ENCODE data around the gene ZNF423.

The ZNF423 gene

DNA sequence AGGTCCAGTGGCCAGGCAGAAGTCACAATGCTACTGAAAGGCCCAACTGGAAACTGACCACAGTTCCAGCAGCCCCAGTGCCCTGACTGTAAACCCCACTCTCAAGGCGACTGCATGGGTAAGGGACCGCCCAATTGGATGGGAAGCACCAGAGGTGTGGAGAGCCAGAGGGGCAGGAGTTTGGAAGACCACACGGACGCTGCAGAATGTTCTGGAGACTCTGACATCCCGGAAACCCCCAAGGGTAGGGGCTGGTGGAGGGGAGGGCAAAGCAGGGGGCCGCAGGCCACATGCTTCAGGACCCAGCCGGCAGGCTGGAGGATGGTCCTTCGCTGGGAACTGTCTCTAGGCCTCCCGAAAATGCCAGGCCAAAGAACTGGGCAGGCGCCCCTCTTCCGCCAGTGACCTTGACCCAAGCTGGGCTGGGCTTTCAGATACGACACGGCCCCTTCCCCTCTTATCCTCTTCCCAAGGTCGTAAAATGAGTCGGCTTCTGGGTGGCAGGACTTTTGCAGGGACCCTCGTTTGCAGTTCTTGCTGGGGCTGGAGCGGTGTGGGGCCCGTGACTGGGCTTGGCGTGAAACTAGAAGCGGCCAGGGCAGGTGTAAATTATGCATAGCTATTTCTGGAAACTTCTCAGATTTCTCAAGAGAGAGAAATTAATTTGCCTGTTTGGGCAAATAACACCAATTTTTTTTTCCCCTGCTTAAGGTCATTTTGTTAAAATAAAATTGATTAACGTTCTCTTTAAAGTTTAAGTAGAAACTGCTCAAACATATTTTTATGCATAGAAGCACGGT lies 372.1 kb downstream of the ZNF423 start:
- peaks cover 25% of the 10 kb centered on the region for H3K4me1 ChIP-seq
- no peaks in the 10 kb centered on the region for H4K20me1 ChIP-seq
- H3K27ac ChIP-seq = no peak overlapping the region
- H3K9me3 ChIP-seq = no peaks in the 10 kb centered on the region; the same call in 1 of the 2 replicates
- no peaks in the 10 kb centered on the region for H3K36me3 ChIP-seq
- H3K9ac ChIP-seq = no peak overlapping the region
- no peak overlapping the region for H3K4me3 ChIP-seq
- H3K4me2 ChIP-seq = peak overlapping the region; percentile 59
- no peak for TF ChIP-seq Cebpa-rat (IDR thresholded peaks at IDR 0.05)
- H3K27me3 ChIP-seq = no peaks in the 10 kb centered on the region

DNA sequence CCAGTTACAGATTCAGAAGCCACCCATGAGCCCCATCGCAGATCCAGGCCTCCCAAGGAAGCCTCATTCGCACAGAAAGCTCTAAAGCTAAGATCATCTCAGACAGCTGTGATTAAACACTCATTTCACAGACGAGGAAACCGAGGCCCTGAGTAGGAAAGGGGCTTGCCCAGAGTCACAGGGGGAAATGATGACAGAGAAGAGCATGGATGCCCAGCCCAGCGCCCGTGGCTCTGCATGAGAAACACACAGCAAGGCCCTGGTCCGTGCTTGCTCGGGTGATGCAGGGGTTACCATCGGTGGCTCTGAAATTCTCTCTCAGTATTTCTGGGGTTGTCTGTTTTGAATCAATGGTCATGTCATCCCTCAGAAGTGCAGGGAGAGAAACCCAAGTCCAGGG lies 372.7 kb downstream of the ZNF423 start:
- H3K36me3 ChIP-seq = no peaks in the 10 kb centered on the region
- H3K4me3 ChIP-seq = no peak overlapping the region
- H3K4me1 ChIP-seq = peaks cover 31% of the 10 kb centered on the region
- no peaks in the 10 kb centered on the region for H4K20me1 ChIP-seq
- peak overlapping the region; percentile 21; the same call in 1 of the 2 replicates for H3K9ac ChIP-seq
- H3K4me2 ChIP-seq = peak overlapping the region; percentile 59
- H3K27ac ChIP-seq = no peak overlapping the region
- no peaks in the 10 kb centered on the region; the same call in 1 of the 2 replicates for H3K9me3 ChIP-seq
- no peaks in the 10 kb centered on the region for H3K27me3 ChIP-seq
- no peak for TF ChIP-seq Cebpa-rat (IDR thresholded peaks at IDR 0.05)

DNA sequence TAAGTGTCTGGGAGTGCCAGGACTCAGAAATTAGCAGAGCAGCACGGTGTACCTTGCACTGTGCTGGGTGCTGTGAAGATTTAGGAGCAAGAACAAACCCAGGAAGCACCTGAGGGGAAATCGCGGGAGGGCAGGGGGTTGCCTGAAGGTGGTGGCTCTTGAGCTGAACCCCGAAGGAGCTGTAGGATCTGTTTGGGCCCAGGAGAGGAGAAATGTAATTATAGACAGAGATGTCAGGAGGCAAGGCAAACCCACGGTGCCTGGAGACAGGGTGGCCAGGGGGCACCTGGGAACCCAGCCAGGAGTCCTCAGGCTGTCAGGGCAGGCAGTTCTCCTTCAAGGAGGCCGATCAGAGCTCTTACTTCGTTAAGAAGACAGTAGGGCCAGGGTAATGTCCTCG lies 373.2 kb downstream of the ZNF423 start:
- H3K4me2 ChIP-seq = peak overlapping the region; percentile 59
- no peaks in the 10 kb centered on the region for H4K20me1 ChIP-seq
- H3K9me3 ChIP-seq = no peaks in the 10 kb centered on the region; the same call in 1 of the 2 replicates
- H3K27me3 ChIP-seq = no peaks in the 10 kb centered on the region
- H3K4me3 ChIP-seq = no peak overlapping the region
- TF ChIP-seq Cebpa-rat (IDR thresholded peaks at IDR 0.05) = no peak
- peak overlapping the region; percentile 21; the same call in 1 of the 2 replicates for H3K9ac ChIP-seq
- no peaks in the 10 kb centered on the region for H3K36me3 ChIP-seq
- H3K27ac ChIP-seq = no peak overlapping the region
- peaks cover 36% of the 10 kb centered on the region for H3K4me1 ChIP-seq

DNA sequence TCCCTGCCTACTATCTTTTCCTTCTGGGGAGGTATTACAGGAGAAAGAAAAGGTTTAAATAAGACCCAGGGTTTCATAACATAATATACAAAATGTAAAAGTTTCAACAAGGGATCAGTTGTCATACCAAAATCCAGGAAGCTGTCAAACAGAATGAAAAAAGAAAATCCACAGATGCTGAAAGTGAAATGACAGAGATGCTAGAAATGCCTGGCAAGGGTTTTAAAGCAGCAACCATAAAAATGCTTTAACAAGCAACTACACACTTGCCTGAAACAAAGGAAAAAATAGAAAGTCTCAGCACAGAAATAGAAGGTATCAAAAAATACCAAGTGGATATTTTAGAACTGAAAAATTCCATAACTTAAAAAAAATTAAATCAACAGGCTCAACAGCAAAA lies 377.3 kb downstream of the ZNF423 start:
- no peaks in the 10 kb centered on the region for H3K27me3 ChIP-seq
- peak overlapping the region; percentile 60 for H3K4me2 ChIP-seq
- H3K4me3 ChIP-seq = no peak overlapping the region
- H3K4me1 ChIP-seq = peaks cover 32% of the 10 kb centered on the region
- no peaks in the 10 kb centered on the region for H4K20me1 ChIP-seq
- H3K9me3 ChIP-seq = no peaks in the 10 kb centered on the region; the same call in 1 of the 2 replicates
- H3K27ac ChIP-seq = no peak overlapping the region
- no peak overlapping the region for H3K9ac ChIP-seq
- H3K36me3 ChIP-seq = no peaks in the 10 kb centered on the region
- TF ChIP-seq Cebpa-rat (IDR thresholded peaks at IDR 0.05) = no peak

DNA sequence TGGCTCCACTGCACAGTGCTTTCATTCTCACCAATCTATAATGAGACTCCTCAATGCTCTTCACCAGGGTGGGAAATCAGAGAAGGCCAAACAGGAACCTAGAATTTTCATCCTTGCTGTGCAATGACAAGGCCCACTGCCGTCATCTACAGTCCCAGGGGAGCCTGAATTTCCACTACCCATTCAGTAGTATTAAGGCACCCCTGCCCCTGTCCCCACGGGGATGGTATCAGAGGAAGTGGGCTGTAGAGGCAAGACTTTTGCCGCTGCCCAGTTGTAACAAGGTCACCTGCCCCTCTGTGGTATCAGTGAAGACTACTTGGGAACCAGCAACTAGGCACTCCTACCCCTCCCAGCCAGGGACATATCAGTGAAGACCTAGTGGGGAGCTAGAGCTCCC lies 377.8 kb downstream of the ZNF423 start:
- Histone ChIP-seq H4K20me1 (no peaks in the 10 kb centered on the region), H3K4me1 (peaks cover 27% of the 10 kb centered on the region), H3K27me3 (no peaks in the 10 kb centered on the region), H3K4me3 (no peak overlapping the region), H3K27ac (no peak overlapping the region), H3K36me3 (no peaks in the 10 kb centered on the region), H3K9ac (no peak overlapping the region), H3K9me3 (no peaks in the 10 kb centered on the region; the same call in 1 of the 2 replicates), H3K4me2 (peak overlapping the region; percentile 60)
- TF ChIP-seq Cebpa-rat (IDR thresholded peaks at IDR 0.05) = no peak

DNA sequence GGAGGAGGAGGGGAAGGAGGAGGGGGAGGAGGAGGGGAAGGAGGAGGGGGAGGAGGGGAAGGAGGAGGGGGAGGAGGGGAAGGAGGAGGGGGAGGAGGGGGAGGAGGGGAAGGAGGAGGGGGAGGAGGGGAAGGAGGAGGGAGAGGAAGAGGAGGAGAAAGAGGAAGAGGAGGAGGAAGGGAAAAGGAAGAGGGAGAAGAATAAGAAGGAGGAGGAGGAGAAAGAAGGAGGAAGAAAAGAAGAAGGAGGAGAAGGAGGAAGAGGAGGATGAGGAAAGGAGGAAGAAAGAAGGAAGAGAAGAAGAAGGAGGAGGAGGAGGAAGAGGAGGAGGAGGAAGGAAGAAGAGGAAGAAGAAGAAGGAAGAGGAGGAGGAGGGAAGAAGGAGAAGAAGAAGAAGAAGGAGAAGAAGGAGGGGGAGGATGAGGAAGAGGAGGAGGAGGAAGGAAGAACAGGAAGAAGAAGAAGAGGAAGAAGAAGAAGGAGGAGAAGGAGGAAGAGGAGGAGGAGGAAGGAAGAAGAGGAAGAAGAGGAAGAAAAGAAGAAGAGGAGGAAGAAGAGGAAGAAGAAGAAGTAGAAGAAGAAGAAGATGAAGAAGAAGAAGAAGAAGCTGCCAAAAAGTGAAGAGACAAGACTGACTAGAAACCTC lies 378.5 kb downstream of the ZNF423 start:
- H3K27me3 ChIP-seq = no peaks in the 10 kb centered on the region
- H3K4me1 ChIP-seq = peaks cover 19% of the 10 kb centered on the region
- no peaks in the 10 kb centered on the region for H4K20me1 ChIP-seq
- H3K36me3 ChIP-seq = no peaks in the 10 kb centered on the region
- H3K4me3 ChIP-seq = no peak overlapping the region
- no peak for TF ChIP-seq Cebpa-rat (IDR thresholded peaks at IDR 0.05)
- peak overlapping the region; percentile 11; the same call in 1 of the 2 replicates for H3K27ac ChIP-seq
- H3K9me3 ChIP-seq = no peaks in the 10 kb centered on the region; the same call in 1 of the 2 replicates
- H3K4me2 ChIP-seq = peak overlapping the region; percentile 60
- no peak overlapping the region for H3K9ac ChIP-seq

DNA sequence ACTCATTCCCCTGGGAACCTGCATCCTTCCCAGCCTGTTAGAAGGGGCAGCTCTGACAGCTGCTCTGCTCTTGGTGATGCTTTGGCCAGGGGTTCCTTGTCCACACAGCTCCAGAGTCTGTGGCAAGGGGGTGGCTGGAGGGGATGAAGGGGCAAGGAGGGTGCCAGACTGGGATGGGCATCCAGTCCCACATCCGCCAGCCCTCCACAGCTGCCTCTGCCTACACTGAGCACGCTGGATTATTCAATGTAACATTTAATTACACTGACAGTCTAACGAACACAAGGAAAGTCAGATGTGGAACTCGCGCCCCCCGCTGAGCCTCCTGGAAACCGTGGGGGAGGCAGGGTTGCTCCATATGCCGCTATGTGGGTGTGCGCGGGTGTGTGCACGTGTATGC lies 381.2 kb downstream of the ZNF423 start:
- TF ChIP-seq Cebpa-rat (IDR thresholded peaks at IDR 0.05) = no peak
- no peak overlapping the region for H3K9ac ChIP-seq
- H3K36me3 ChIP-seq = no peaks in the 10 kb centered on the region
- no peak overlapping the region for H3K27ac ChIP-seq
- H3K4me1 ChIP-seq = peaks cover 29% of the 10 kb centered on the region
- H3K4me3 ChIP-seq = no peak overlapping the region
- no peak overlapping the region for H3K4me2 ChIP-seq
- H4K20me1 ChIP-seq = no peaks in the 10 kb centered on the region
- no peaks in the 10 kb centered on the region for H3K27me3 ChIP-seq
- H3K9me3 ChIP-seq = no peaks in the 10 kb centered on the region

DNA sequence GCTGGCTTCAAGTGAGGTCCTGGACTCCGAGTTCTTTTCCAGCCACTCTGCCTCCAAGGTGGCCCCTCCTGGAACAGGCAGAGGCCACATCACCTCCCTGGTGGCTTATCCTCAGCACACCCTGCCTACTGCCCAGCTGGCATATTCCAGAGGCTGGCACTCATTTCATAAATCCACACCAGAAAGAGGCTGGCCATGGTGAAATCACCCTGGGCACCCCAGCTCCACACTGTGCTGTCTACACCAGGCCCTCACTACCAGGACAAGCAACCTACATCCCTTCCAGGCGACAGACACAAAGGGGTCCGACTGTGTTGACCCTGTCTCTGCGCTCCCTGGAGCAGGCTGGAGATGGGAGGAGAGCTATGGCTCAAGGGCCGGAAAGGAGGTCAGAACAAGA lies 382.1 kb downstream of the ZNF423 start:
- no peak overlapping the region for H3K4me2 ChIP-seq
- no peaks in the 10 kb centered on the region for H3K9me3 ChIP-seq
- no peak overlapping the region for H3K4me3 ChIP-seq
- H3K4me1 ChIP-seq = peaks cover 36% of the 10 kb centered on the region
- no peaks in the 10 kb centered on the region for H3K27me3 ChIP-seq
- H3K27ac ChIP-seq = no peak overlapping the region
- no peaks in the 10 kb centered on the region for H4K20me1 ChIP-seq
- no peak for TF ChIP-seq Cebpa-rat (IDR thresholded peaks at IDR 0.05)
- H3K9ac ChIP-seq = no peak overlapping the region
- no peaks in the 10 kb centered on the region for H3K36me3 ChIP-seq

DNA sequence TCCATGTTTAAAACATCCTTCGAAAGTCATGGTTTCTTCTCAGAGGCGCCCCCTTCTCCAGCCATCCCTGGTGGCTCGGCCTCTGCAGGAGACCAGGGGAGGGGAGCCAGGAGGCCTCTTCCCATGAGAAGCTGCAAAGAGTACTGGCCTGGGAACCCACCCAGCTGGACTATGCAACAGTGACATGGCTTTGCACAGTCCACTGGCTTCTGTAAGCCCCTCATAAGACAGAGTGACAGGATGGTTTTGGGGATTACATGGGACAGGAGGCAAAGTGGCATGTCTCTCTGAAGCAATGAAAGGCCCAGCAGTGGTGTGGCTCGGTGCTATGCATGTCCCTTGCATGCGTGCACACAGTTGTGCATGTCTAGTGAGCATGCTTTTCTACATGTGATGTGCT lies 382.8 kb downstream of the ZNF423 start:
- Histone ChIP-seq H3K36me3 (no peaks in the 10 kb centered on the region), H3K9me3 (no peaks in the 10 kb centered on the region), H3K4me2 (no peak overlapping the region), H3K9ac (no peak overlapping the region), H4K20me1 (no peaks in the 10 kb centered on the region), H3K4me3 (no peak overlapping the region), H3K27ac (no peak overlapping the region), H3K4me1 (peaks cover 36% of the 10 kb centered on the region), H3K27me3 (no peaks in the 10 kb centered on the region)
- TF ChIP-seq Cebpa-rat (IDR thresholded peaks at IDR 0.05) = no peak

DNA sequence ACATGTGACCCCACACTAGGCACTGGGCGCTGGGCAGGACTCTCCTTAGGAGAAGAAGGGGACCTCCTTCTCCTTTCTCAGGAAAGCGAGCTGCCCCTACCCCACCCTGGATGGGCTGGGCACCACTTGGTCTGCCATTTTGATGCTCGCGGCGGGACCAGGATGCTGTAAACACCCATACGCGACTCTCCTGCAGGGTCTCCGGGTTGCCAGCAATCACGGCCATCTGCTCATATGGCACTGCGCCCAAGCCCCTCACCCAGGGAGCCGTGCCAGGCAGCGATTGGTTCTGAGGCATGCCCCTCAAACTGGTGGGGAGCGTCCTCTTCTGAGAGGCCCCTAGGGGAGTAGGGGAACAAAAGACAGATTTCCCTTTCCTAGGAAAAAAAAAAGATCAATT lies 383.3 kb downstream of the ZNF423 start:
- no peak for TF ChIP-seq Cebpa-rat (IDR thresholded peaks at IDR 0.05)
- Histone ChIP-seq H3K4me3 (no peak overlapping the region), H3K27me3 (no peaks in the 10 kb centered on the region), H3K36me3 (no peaks in the 10 kb centered on the region), H4K20me1 (no peaks in the 10 kb centered on the region), H3K27ac (no peak overlapping the region), H3K4me2 (no peak overlapping the region), H3K4me1 (peaks cover 36% of the 10 kb centered on the region), H3K9me3 (no peaks in the 10 kb centered on the region), H3K9ac (no peak overlapping the region)

All from BLaER1 (cell line).